ENCODE measurements around the gene ARID3A. TPM values are rescaled to one million over a fixed set of nuclear protein-coding genes. Genes with fewer than 3 reads are reported as not detected.

The ARID3A gene
- total and polyA plus RNA-seq, 2 donors (not counting 3 experiments of a cell fraction or from before 2014, with no cell fraction given): 5.4 to 13.2 TPM

GRCh38 chr19:936175-936546 lies 10.3 kb downstream of the ARID3A start:
- H3K9ac ChIP-seq (replicated peaks; ENCODE audit: extremely low read depth, insufficient read depth, low read length): no peak overlapping the region
- no peak overlapping the region for H3K27ac ChIP-seq (ENCODE audit: insufficient read depth, low read depth, low read length)
- peaks cover 2% of the 10 kb centered on the region for H3K79me2 ChIP-seq (ENCODE audit: control insufficient read depth, insufficient read depth, low read length)
- TF ChIP-seq FOS (IDR thresholded peaks at IDR 0.05; ENCODE audit: borderline replicate concordance, insufficient read depth, low read length): no peak
- no peak for TF ChIP-seq MYC (IDR thresholded peaks at IDR 0.05; ENCODE audit: low read depth, low read length)
- TF ChIP-seq POLR2AphosphoS5 (IDR thresholded peaks at IDR 0.05; ENCODE audit: insufficient read depth, low read depth, low read length): no peak
- TF ChIP-seq POLR2A (IDR thresholded peaks at IDR 0.05; ENCODE audit: low read depth, low read length): no peak
- TF ChIP-seq JUN (IDR thresholded peaks at IDR 0.05; ENCODE audit: borderline replicate concordance, insufficient read depth, insufficient read length, low read depth): no peak
- no peak for TF ChIP-seq EZH2 (IDR thresholded peaks at IDR 0.05; ENCODE audit: borderline replicate concordance, low read depth, low read length, severe bottlenecking)
- TF ChIP-seq CTCF (IDR thresholded peaks at IDR 0.05; ENCODE audit: extremely low read depth in 1 of 2, insufficient read depth in 1 of 2, low read depth in 1 of 2, low read length in 2 of 2): no peak
- TF ChIP-seq GATA2 (IDR thresholded peaks at IDR 0.05; ENCODE audit: insufficient read depth, insufficient read length, low read depth, low read length): no peak
- TF ChIP-seq MAX (IDR thresholded peaks at IDR 0.05; ENCODE audit: insufficient read depth, insufficient read length): no peak
- no peak overlapping the region for H3K4me3 ChIP-seq (replicated peaks in 1 of 3; ENCODE audit: insufficient read depth in 1 of 3, low read depth in 1 of 3, low read length in 3 of 3)
- POLR2A ChIA-PET: no interaction called here
- peaks cover 23% of the 10 kb centered on the region for H3K4me1 ChIP-seq (ENCODE audit: control insufficient read depth, extremely low read depth, insufficient read depth, low read length)
- no peak overlapping the region for H3K4me2 ChIP-seq (ENCODE audit: insufficient read depth, low read length)
- FAIRE-seq (no peak), DNase-seq (ENCODE audit: low read depth, low spot score) (no peak)
- dilution Hi-C loops (cut with MboI; ENCODE audit: extremely low pct_ligation_motif_present, low sequenced_read_pairs) (no loop called here), intact Hi-C loops (cut with micrococcal nuclease) (loop anchor here (10.0 kb wide), 1 partner anchor 169 kb away; the partner anchor contains the start of gene GPX4)
- CTCF ChIA-PET: no interaction called here
- H3K36me3 ChIP-seq (ENCODE audit: control insufficient read depth in 2 of 2, extremely low read depth in 1 of 2, insufficient read depth in 2 of 2, low read length in 2 of 2): no peaks in the 10 kb centered on the region
- no peak overlapping the region for H2AFZ ChIP-seq (ENCODE audit: low read depth, low read length)
- no peaks in the 10 kb centered on the region for H3K27me3 ChIP-seq (ENCODE audit: control insufficient read depth in 2 of 2, insufficient read depth in 2 of 2, low read length in 2 of 2)
- no peaks in the 10 kb centered on the region for H3K9me3 ChIP-seq (replicated peaks; ENCODE audit: control insufficient read depth, insufficient read depth, low read length)
- H4K20me1 ChIP-seq (replicated peaks; ENCODE audit: control insufficient read depth, extremely low read depth, insufficient read depth, low read length): no peaks in the 10 kb centered on the region
- BruUV-seq (replicated peaks): no TSS peak
- H3K9me1 ChIP-seq (replicated peaks; ENCODE audit: control insufficient read depth, extremely low read depth, insufficient read depth, low read length): no peaks in the 10 kb centered on the region
